Esophagus squamous epithelium (tissue), 4 donors: ENCODE data around the gene VIM.

Source experiments
- POLR2A ChIP-seq, 4 donors: fragments of 450-650 bp; IDR thresholded peaks; one replicate each; pipeline ENCODE4 v1.6.1; 2017; ENCODE audit warnings: antibody characterized with exemption in 4 of 4, mild to moderate bottlenecking in 4 of 4, moderate library complexity in 3 of 4
- TF ChIP-seq, protein P1 (sequence below), 6 experiments: fragments of 450-650 bp in 4 of 6; fragments of 200-600 bp in 2 of 6; sonication (generic) in 2 of 6; IDR thresholded peaks; one replicate each; pipeline ENCODE4 v1.5.1; 2016 to 2019; ENCODE audit warnings: antibody characterized with exemption in 6 of 6, mild to moderate bottlenecking in 4 of 6, moderate library complexity in 4 of 6

DNA sequence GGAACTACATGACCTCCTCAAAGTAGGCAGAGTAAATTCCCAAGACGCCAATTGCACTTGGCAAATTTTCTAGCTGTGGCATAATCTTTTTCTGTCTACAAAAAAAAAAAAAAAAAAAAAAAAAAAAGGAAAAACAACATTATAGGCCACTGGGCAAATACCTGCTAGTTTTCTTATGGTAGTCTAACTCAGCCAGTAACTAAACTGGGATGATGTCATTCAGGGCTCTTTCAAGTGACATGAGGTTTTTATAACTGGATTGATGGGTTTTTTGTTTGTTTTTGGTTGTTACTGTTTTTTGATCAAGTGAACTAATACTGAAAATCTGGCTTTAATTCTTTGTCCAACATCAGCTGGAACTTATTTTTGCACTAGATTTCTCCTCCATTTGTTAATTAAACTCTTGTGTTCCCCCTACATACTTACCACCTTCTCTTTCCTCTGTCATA, 7.4 kb upstream of the VIM start:
- TF ChIP-seq, protein P1, sequence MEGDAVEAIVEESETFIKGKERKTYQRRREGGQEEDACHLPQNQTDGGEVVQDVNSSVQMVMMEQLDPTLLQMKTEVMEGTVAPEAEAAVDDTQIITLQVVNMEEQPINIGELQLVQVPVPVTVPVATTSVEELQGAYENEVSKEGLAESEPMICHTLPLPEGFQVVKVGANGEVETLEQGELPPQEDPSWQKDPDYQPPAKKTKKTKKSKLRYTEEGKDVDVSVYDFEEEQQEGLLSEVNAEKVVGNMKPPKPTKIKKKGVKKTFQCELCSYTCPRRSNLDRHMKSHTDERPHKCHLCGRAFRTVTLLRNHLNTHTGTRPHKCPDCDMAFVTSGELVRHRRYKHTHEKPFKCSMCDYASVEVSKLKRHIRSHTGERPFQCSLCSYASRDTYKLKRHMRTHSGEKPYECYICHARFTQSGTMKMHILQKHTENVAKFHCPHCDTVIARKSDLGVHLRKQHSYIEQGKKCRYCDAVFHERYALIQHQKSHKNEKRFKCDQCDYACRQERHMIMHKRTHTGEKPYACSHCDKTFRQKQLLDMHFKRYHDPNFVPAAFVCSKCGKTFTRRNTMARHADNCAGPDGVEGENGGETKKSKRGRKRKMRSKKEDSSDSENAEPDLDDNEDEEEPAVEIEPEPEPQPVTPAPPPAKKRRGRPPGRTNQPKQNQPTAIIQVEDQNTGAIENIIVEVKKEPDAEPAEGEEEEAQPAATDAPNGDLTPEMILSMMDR (IDR thresholded peaks at IDR 0.05) = no peak
- no peak for TF ChIP-seq POLR2A (IDR thresholded peaks at IDR 0.05)
